GM18507 (cell line): ENCODE results near the gene STARD3.

ENCODE experiments used
- DNase-seq: peaks from one replicate; pipeline ENCODE4 v3.0.0; 2011; ENCODE audit warnings: low read depth; ENCODE audit not compliant: insufficient read length; ENCODE audit errors: extremely low spot score
- FAIRE-seq: peaks from 2 replicates; lab custom pipeline; 2011; peaks lifted over from hg19 to GRCh38; lab: Jason Lieb, UNC

Gene STARD3

GRCh38 chr17:39652587-39653315 is 15.8 kb downstream of the STARD3 start:
- no peak for DNase-seq
- FAIRE-seq = no peak

- no peak for FAIRE-seq
- DNase-seq = no peak
Measured at GRCh38 chr17:39653316-39653661, 16.3 kb downstream of the STARD3 start.

GRCh38 chr17:39653662-39654331 is 16.9 kb downstream of the STARD3 start:
- peak; percentile 80 for DNase-seq
- FAIRE-seq = peak; percentile 75

GRCh38 chr17:39655105-39655504 is 18.2 kb downstream of the STARD3 start:
- DNase-seq (no peak), FAIRE-seq (no peak)

GRCh38 chr17:39658346-39658745 is 21.4 kb downstream of the STARD3 start:
- DNase-seq = no peak
- no peak for FAIRE-seq

- DNase-seq (no peak), FAIRE-seq (no peak)
Measured at GRCh38 chr17:39658760-39659159, 21.8 kb downstream of the STARD3 start.

- FAIRE-seq (peak; percentile 5), DNase-seq (no peak)
Measured at GRCh38 chr17:39659279-39660010, 22.5 kb downstream of the STARD3 start.

- FAIRE-seq (no peak), DNase-seq (no peak)
Measured at GRCh38 chr17:39660011-39660360, 23.0 kb downstream of the STARD3 start.

GRCh38 chr17:39660397-39661385 is 23.7 kb downstream of the STARD3 start:
- DNase-seq = no peak
- FAIRE-seq = no peak

- no peak for FAIRE-seq
Measured at GRCh38 chr17:39661744-39662541, 25.0 kb downstream of the STARD3 start.

GRCh38 chr17:39662551-39663339 is 25.8 kb downstream of the STARD3 start:
- no peak for FAIRE-seq
- DNase-seq = no peak

More at GRCh38 chr17:39661744-39662541, 25.0 kb downstream of the STARD3 start:
- no peak for DNase-seq

GRCh38 chr17:39663340-39663687 is 26.4 kb downstream of the STARD3 start:
- FAIRE-seq (no peak), DNase-seq (no peak)

GRCh38 chr17:39663688-39664580 is 27.0 kb downstream of the STARD3 start:
- FAIRE-seq = no peak
- no peak for DNase-seq

GRCh38 chr17:39664581-39665561 is 27.9 kb downstream of the STARD3 start, which contains the start of gene TCAP:
Gene TCAP (plus strand): TSS chr17:39665349. CDS start chr17:39665360, 11 bp downstream.
- DNase-seq = no peak
- no peak for FAIRE-seq

- no peak for DNase-seq
- FAIRE-seq = no peak
Measured at GRCh38 chr17:39665642-39666224, 28.8 kb downstream of the STARD3 start.

- FAIRE-seq = no peak
- no peak for DNase-seq
Measured at GRCh38 chr17:39666231-39666600, 29.3 kb downstream of the STARD3 start.
